A204.1 (cell line): Measurements from ENCODE around the gene GPI.

ENCODE experiments used
- FAIRE-seq: peaks from 2 replicates; lab custom pipeline; 2012; peaks lifted over from hg19 to GRCh38; lab: Jason Lieb, UNC

The GPI gene

GRCh38 chr19:34341935-34342680, 22.9 kb upstream of the GPI start:
- FAIRE-seq = no peak

- FAIRE-seq = no peak
These were observed 21.2 kb upstream of the GPI start for GRCh38 chr19:34343751-34344150.

- FAIRE-seq = no peak
These were observed 19.0 kb upstream of the GPI start for GRCh38 chr19:34345947-34346351.

GRCh38 chr19:34347561-34348165, 17.3 kb upstream of the GPI start:
- no peak for FAIRE-seq

GRCh38 chr19:34348899-34349487, 16.0 kb upstream of the GPI start:
- no peak for FAIRE-seq

- no peak for FAIRE-seq
These were observed 14.8 kb upstream of the GPI start for GRCh38 chr19:34350161-34350561.

GRCh38 chr19:34351382-34351826, 13.6 kb upstream of the GPI start:
- no peak for FAIRE-seq

- no peak for FAIRE-seq
These were observed 11.4 kb upstream of the GPI start for GRCh38 chr19:34353546-34353945.

- no peak for FAIRE-seq
These were observed 9.8 kb upstream of the GPI start for GRCh38 chr19:34355201-34355600.

- FAIRE-seq = no peak
These were observed 8.1 kb upstream of the GPI start for GRCh38 chr19:34356875-34357274.

GRCh38 chr19:34357431-34357830, 7.6 kb upstream of the GPI start:
- FAIRE-seq = no peak

GRCh38 chr19:34359140-34359953, 5.6 kb upstream of the GPI start:
- FAIRE-seq = no peak

- FAIRE-seq = no peak
These were observed 5.1 kb upstream of the GPI start for GRCh38 chr19:34359954-34360315.

- no peak for FAIRE-seq
These were observed 4.6 kb upstream of the GPI start for GRCh38 chr19:34360354-34360909.

- FAIRE-seq = no peak
These were observed 2.3 kb upstream of the GPI start for GRCh38 chr19:34362679-34363069.

- no peak for FAIRE-seq
These were observed 1.9 kb upstream of the GPI start for GRCh38 chr19:34363094-34363493.

- FAIRE-seq = no peak
These were observed 1.1 kb upstream of the GPI start for GRCh38 chr19:34363930-34364329.

- no peak for FAIRE-seq
These were observed 550 bp upstream of the GPI start for GRCh38 chr19:34364462-34364829.

- no peak for FAIRE-seq
These were observed 736 bp downstream of the GPI start for GRCh38 chr19:34365463-34366401.

- FAIRE-seq = no peak
These were observed 2.0 kb downstream of the GPI start for GRCh38 chr19:34366738-34367623.

- no peak for FAIRE-seq
These were observed 2.6 kb downstream of the GPI start for GRCh38 chr19:34367624-34367957.
